EH (cell line): Measurements from ENCODE around the gene NDUFAF3.

ENCODE experiments used
- DNase-seq: peaks from one replicate; pipeline ENCODE4 v3.0.0-alpha.2; 2015; ENCODE audit warnings: low read depth

Gene NDUFAF3

GRCh38 chr3:49021813-49022687 lies at the start of gene NDUFAF3:
Gene NDUFAF3, plus strand, starts transcription at chr3:49022121. Its CDS starts 24 bp downstream, at chr3:49022145.
- peak; percentile 90 for DNase-seq

- no peak for DNase-seq
Measured at GRCh38 chr3:48974076-48974864, 47.7 kb upstream of the NDUFAF3 start.

- no peak for DNase-seq
Measured at GRCh38 chr3:48979451-48979850, 42.5 kb upstream of the NDUFAF3 start.

- no peak for DNase-seq
Measured at GRCh38 chr3:48980295-48980694, 41.6 kb upstream of the NDUFAF3 start.

- no peak for DNase-seq
Measured at GRCh38 chr3:48982016-48982415, 39.9 kb upstream of the NDUFAF3 start.

GRCh38 chr3:48982686-48983085 lies 39.2 kb upstream of the NDUFAF3 start:
- DNase-seq: no peak

GRCh38 chr3:48983096-48983495 lies 38.8 kb upstream of the NDUFAF3 start:
- no peak for DNase-seq

GRCh38 chr3:48984663-48985062 lies 37.3 kb upstream of the NDUFAF3 start:
- no peak for DNase-seq

- DNase-seq: no peak
Measured at GRCh38 chr3:48985831-48986376, 36.0 kb upstream of the NDUFAF3 start.

- DNase-seq: peak; percentile 40
Measured at GRCh38 chr3:48989126-48989795, 32.7 kb upstream of the NDUFAF3 start.

GRCh38 chr3:48989796-48990635 lies 31.9 kb upstream of the NDUFAF3 start, which contains the start of gene P4HTM:
Gene P4HTM, plus strand, starts transcription at chr3:48990241. Its CDS starts 16 bp downstream, at chr3:48990257.
- peak; percentile 96 for DNase-seq

- peak; percentile 40 for DNase-seq
Measured at GRCh38 chr3:48990636-48991469, 31.1 kb upstream of the NDUFAF3 start.

- no peak for DNase-seq
Measured at GRCh38 chr3:48991851-48992545, 29.9 kb upstream of the NDUFAF3 start.

- DNase-seq: no peak
Measured at GRCh38 chr3:48993834-48994233, 28.1 kb upstream of the NDUFAF3 start.

GRCh38 chr3:48996640-48997039 lies 25.3 kb upstream of the NDUFAF3 start:
- no peak for DNase-seq

GRCh38 chr3:48997102-48997635 lies 24.8 kb upstream of the NDUFAF3 start:
- DNase-seq: no peak

- DNase-seq: no peak
Measured at GRCh38 chr3:48997714-48998637, 23.9 kb upstream of the NDUFAF3 start.
